Neural progenitor cell (in vitro differentiated cells): Measurements from ENCODE around the gene RALGAPB.

Experiments used
- CTCF ChIP-seq: fragments of 200-600 bp; sonication (generic); IDR thresholded peaks from 2 replicates; pipeline ENCODE4 v1.5.1; 2017; ENCODE audit warnings: antibody characterized with exemption, mild to moderate bottlenecking
- EZH2 ChIP-seq: fragments of 200-600 bp; sonication (generic); IDR thresholded peaks from 2 replicates; pipeline ENCODE4 v1.6.1; 2017; ENCODE audit warnings: antibody characterized with exemption, mild to moderate bottlenecking, moderate library complexity
- EZH2phosphoT487 ChIP-seq: fragments of 200-600 bp; sonication (generic); IDR thresholded peaks from 2 replicates; pipeline ENCODE4 v1.6.1; 2017; ENCODE audit warnings: antibody characterized with exemption

- no peak for TF ChIP-seq CTCF
- TF ChIP-seq EZH2 = no peak
- TF ChIP-seq EZH2phosphoT487 = no peak
Measured at GRCh38 chr20:38432292-38432691, 40.4 kb upstream of the RALGAPB start.
